ENCODE data around the gene MRRF.
A peak's percentile ranks its signal among the peaks of the same experiment; 100 is the strongest.

Gene MRRF

GRCh38 chr9:122379340-122379739 lies 114.7 kb downstream of the MRRF start:
- TF ChIP-seq CTCF (IDR thresholded peaks at IDR 0.05; ENCODE audit: low read depth, low read length, missing control alignments), result peak; percentile 20
- DNase-seq (ENCODE audit: low read depth), result no peak
- no peak overlapping the region for H3K4me3 ChIP-seq (ENCODE audit: low read depth, low read length)
- in situ Hi-C loops (cut with HindIII; ENCODE audit: low sequenced_read_pairs), result no loop called here

DNA sequence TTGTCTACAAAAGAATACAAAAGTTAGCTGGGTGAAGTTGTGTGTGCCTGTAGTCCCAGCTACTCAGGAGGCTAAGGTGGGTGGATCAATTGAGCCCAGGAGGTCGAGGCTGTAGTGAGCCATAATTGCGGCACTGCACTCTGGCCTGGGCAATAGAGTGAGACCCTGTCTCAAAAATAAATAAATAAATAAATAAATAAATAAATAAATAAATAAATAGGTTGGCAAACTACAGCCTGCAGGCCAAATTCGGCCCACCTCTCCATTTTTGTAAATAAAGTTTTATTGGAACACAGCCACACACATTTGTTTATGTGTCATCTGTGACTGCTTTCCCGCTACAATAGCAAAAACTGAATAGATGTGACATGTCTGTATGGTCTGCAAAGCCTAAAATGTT lies 115.6 kb downstream of the MRRF start:
- TF ChIP-seq CTCF (IDR thresholded peaks at IDR 0.05; ENCODE audit: low read depth, low read length, missing control alignments), result no peak
- in situ Hi-C loops (cut with HindIII; ENCODE audit: low sequenced_read_pairs), result loop anchor here (5.0 kb wide), 1 partner anchor 38 kb away; no protein-coding TSS in a partner anchor
- no peak overlapping the region for H3K4me3 ChIP-seq (ENCODE audit: low read depth, low read length)
- DNase-seq (ENCODE audit: low read depth), result no peak
